Limb (tissue), 2 donors: ENCODE results near the gene KLC4.

Experiments used
- DNase-seq, 2 donors: peaks; one replicate each; pipeline ENCODE4 v3.0.0-alpha.2; 2016; ENCODE audit errors: extremely low spot score in 2 of 2

The KLC4 gene

DNA sequence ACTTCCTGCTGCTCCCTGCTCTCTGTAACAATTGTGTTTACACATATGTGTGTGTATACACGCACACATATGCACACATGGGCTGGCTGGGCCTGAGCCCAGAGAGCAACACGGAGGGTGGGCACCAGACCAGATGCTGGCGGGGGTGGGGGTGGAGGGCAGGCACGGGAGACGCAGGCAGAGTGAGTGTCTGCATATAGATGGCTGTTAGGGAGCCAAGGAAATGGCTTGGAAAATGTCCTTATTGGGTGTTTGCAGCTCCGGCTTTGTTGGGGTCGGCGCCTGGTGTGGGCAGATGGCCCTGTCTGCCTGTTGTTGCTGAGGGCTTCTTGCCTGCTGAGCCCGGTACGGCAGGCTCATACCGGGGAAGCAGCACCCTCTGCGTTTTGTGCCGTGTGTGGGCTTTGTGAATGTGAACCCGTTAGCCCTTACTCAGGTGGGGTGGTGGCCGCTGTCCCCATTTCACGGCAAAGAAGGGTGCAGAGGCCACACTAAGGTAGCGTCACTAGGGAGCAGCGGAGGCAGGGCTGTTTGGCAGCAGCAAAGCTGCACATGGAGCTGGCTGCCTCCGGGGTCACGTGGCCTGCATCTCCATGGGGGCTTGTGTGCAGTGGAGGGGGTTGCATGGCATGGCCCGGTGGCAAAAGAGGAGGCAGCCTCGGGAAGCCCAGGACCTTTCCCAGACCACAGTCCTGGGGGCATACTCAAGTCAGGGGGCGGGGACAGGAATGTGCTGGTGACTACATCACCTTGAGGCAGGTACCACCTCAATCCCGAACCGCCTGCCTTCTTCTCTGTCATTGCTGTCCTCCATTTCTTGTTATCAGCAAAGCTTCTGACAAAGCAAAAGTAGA, 64.3 kb downstream of the KLC4 start:
- no peak for DNase-seq

DNA sequence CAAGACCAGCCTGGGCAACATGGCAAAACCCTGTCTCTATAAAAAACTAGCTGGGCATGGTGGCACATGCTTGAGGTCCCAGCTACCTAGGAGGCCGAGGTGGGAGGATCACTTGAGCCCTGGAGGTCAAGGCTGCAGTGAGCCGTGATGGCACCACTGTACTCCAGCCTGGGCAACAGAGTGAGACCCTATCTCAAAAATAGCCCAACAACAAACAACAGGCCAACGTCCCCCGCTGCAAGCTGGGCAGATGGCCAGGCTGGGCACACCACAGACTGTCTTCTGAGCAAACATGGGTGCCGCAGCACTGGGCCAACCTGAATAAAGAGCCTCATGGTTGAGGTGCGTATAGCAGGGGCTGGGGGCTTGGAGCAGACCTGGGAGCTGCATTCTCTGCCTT, 65.0 kb downstream of the KLC4 start:
- DNase-seq, result no peak
